Stimulated activated CD4-positive, alpha-beta T cell treated with anti-CD3 and anti-CD28 coated beads, Interleukin-2, amount 100 ng/mL, for 4 hours (primary cell): ENCODE results near the gene ACTL8.

Experiments used
- DNase-seq: peaks from one replicate; pipeline ENCODE4 v3.0.0-alpha.2; 2020; ENCODE audit warnings: low read depth

ACTL8 gene, protein sequence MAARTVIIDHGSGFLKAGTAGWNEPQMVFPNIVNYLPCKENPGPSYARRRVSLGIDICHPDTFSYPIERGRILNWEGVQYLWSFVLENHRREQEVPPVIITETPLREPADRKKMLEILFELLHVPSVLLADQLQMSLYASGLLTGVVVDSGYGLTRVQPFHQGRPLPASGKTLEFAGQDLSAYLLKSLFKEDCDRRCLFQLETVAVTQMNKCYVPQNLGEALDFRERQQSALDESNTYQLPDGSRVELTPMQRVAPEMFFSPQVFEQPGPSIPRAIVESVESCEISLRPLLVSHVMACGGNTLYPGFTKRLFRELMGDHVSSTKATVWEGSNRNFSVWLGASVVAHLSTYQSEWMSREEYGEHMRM

DNA sequence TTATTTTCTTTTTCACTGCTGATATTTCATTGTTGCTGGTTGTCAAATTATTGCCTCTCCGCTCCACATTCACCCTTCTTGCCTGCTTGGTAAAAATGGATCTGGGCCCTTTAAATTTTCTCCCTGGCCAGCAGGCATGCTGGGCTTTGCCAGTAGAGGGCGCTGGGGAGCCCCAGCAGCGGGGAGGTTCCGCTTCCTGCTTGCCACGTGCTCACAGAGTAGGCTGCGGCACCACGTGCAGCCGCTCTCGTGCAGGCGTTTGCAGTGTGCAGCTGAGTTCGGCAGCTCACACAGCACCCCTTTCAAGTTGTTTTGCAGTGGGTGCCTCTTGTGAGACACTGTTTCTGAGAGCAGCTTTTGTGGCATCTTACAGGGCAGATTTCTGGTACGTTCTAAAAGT is at the start of gene ACTL8:
TSS of gene ACTL8 (plus strand) at position 214 of the 400 bp plus-strand sequence. CDS start 67,676 bp downstream, outside the sequence.
- DNase-seq: no peak

DNA sequence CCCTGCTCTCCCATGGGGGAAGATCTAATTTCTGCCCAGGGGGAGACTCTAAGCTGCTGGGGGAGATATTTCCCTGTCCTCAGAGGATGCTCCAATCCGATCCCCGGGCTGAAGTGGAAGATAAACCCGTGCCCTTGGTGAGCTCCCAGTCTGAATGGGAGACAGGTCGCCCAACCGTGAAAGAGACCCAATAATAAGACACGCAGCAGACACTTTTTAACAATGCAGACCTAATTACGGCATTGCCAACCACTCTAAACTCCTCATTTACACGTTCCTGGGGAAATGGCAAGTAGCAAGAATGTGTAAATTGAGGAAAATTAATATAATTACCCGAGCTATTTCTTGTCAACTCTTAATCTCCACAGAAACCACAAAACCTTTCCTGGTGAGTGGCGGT is 48.7 kb upstream of the ACTL8 start:
- no peak for DNase-seq

DNA sequence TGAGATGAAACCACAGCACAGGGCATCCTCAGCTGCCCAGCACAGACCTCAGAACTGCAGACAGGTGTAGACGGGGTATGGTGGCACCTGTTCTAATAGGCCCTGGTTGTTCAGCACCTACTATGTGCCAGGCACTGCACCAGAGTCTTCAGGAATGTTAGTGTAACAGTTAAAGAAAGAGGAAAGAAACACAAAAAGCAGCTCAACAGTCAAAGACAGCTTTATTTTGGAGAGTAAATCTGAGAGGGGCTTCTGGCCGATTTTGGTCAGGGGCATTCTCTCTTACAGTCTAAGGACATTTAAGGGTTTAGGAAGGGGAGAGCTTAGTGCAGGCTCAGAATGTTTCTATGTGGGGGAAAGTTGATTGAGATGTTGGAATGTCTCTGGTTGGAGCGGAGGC is 45.2 kb upstream of the ACTL8 start:
- no peak for DNase-seq

DNA sequence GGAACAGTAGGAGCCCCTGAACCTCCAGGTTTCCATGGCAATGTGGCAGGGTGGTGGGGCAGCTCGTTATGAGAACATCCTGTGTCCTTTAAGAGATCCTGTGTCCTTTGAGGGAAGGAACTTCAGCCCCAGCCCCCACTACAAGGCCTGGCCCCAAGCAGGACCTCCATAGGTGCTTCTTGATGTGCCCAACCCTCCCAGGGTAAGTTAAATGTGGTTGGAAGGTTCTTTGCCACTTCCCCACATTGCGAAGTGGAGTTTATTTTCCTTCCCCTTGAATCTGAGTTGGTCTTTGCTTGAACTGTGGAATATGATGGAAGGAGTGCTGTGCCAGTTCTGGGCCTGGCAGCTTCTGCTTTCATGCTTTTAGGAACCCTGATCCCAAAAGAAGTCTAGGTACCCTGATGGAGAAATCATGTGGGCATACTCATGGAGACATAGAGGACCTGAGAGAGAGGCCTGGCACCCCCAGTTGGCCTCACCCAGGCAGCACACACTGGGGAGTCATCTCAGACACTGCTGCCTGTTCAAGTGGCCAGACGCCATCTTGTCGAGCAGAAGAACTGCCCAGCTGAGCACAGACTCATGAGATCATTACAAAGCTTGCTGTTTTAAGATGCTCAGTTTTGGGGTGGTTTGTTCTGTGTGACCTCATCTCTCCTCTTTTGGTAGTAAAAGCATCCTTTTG is 44.1 kb upstream of the ACTL8 start:
- DNase-seq: no peak

DNA sequence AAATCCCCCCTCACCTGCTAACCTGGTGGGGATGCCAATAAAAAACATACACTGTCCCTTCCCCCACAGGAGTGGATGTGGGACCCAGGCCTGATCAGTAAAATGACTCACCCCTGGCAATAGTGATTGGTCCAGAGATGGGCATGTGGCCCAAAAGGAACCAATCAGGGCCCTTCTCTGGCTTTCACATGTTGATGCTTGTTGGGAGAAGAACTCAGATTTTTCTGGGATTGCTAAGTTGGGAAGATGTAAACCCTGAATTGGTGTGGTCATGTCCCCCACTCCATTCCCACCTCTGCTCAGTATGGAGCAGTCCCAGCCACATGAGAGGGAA is 43.6 kb upstream of the ACTL8 start:
- DNase-seq: no peak

DNA sequence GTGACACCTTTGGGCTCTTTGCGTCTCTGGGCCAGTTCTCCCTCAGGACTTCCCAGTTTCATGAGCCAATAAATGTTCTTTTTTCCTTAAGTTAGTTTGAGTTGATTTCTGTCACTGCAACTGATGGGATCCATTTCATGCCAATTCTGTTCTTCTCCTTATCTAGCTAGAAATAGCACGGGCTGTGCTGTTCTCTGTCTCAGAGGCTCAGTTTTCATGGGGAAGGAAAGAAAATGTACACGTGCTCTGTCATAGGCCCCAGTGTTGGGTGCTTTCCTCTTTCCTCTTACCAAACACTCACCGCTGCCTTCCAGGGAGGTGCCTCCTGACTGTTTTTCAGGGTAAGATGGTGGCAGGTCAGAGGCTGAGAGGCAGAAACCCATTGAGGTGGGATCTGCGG is 43.2 kb upstream of the ACTL8 start:
- no peak for DNase-seq

DNA sequence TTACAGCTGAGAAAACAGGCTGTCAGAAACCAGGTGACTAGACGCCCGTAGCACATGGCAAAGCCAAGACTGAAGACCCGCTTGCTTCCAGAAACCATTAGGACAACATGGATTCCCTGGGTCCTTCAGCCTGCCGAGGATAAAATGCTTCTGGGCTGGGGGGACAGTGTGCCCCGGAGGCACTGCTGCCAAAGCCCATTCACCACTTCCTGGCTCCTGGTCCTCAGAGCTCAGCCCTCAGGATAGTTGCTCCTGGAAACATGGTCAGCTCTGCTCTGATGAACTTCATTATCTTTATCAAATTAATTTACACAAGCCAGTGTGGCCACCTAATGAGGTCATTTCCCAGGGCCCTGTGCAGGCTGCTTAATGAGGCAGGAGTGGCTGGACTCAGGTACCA is 41.1 kb upstream of the ACTL8 start:
- no peak for DNase-seq

DNA sequence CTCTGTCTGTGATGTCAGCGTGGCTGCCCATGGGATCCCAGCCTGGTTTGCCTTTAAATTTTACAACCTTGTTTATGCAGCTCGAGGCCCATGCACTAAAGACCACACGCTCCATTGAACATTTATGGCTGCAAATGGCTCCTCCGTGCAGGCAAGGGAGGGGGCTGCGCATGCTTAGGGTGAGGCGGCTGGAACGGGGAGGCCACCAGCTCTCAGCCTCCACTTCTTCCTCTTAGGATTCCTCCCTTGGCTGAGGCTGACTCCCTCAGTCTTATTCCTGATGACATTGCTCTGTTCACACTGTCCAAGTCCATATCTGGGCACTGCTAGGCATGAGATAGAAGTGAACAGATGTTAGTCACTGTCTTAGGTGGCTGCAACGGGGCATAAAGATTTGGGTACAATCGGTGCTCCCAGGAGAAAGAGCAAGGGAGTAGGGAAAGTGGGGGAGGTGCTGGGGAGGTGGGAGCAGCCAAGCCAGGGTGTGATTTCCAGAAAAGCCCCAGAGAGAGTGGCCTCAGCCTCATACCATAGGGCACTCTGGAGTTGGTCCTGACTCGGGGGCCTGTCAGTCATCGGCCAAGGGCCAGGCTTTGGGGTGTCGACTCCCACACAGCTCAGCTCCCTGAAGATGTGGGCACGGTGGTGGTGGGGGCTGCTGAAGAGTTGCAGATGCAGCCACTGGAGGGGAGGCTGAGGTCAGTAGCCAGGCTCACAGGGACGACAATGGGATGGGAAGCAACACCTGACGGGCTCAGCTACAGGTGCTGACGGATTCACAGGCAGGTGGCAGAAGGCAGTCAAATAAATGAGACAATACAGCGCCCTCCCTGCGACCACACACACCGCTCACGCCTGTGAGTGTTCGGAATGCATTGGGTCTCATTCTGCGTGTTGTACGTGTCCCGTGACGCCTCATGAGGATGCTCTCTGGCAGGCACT is 37.3 kb upstream of the ACTL8 start:
- no peak for DNase-seq

DNA sequence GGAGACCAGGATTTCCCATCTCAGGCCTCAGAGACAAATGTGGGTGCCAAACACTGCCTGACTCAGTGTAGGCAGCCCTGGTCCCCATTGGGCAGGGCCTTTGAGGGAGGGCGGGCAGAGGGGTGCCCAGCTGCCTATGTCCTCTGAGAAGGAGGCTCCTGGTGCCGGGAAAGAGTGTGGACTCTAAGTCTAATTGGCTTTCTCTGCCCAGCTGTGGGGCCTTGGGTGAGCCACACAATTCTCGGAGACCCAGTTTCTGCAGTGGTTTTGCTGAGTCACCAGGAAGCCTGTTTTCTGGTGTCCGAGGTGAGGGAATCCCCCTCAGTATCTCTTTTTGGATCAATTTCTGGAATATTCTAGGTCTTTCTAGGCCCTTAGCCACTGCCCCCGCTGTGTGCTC is 35.3 kb upstream of the ACTL8 start:
- no peak for DNase-seq

DNA sequence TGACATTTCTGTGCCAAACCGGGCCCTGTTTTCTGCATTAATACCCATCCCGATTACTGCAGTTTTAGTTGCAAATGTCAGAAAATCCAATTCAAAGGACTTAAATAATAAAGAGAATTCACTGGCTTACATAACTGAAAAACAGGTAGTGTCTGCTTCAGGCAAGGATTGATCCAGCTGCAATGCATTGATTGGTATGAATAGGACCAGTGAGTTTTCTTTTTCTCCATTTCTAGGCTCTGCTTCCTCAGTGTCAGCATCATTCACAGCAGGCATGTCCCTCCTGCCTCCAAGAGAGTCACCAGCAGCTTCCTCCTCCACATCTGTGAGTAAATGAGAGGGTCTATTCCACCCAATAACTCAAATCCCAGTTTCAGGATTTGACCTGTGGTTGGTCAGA is 33.7 kb upstream of the ACTL8 start:
- no peak for DNase-seq

DNA sequence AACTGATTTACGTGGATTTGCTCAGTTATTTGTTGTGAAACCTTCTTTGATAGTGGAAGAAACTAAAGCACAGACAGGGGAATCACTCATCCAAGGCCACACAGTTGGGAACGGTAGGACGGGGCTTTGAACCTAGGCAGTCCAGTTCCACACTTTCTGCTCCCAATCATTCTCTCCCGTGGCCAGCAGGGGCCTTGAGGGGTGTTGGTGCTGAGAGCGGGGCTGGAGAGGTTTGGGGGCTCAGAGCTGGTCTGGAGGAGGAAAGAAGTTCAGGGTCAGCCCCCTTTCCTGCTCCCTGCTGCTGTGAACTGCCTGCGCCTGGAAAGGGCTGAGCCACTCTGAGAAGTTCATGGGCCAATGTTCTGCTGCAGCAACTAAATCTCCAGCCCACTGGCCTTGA is 31.4 kb upstream of the ACTL8 start:
- no peak for DNase-seq

DNA sequence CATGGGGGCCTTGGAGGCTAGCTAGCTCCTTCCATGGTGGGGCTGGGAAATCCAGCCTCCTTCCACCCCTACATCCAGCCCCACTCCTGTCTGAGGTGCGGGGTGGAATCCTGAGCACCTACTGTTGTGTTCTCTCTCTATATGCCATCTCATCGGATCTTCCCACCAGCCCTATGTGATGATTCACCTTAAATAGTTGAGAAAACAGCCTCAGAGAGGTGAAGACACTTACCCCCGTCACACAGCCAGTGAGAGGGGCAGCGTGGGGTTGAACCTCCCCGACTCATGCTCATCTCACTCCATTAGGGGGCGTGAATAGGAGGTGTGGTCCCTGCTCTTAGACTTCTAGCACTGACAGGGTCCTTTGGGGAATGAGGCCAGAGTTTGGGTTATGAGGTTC is 31.0 kb upstream of the ACTL8 start:
- no peak for DNase-seq

DNA sequence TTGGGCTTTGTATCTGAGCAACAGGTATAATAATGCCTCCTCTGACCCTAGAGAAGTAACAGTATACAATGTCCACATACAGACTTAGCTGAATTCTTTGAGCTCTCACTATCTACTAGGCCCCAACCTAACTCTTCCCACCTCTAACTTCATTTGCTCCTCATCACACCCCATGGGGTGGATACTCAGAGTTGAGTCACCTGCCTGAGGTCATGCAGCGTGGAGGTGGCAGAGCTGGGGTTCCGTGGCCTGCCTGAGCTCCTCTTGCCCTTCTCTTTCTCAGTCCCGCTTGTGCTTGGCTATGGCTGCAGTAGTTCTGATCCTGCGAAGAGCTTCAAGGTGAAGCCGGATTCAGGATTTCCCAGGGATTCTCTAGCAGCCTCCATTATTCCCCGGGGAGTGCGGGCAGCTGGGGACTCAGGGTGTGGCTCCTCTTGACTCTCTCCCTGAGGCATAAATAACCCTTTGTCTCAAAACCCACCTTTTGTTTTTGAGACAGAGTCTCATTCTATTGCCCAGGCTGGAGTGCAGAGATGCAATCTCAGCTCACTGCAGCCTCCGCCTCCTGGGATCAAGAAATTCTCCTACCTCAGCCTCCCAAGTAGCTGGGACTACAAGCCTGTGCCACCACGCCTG is 29.9 kb upstream of the ACTL8 start:
- no peak for DNase-seq

DNA sequence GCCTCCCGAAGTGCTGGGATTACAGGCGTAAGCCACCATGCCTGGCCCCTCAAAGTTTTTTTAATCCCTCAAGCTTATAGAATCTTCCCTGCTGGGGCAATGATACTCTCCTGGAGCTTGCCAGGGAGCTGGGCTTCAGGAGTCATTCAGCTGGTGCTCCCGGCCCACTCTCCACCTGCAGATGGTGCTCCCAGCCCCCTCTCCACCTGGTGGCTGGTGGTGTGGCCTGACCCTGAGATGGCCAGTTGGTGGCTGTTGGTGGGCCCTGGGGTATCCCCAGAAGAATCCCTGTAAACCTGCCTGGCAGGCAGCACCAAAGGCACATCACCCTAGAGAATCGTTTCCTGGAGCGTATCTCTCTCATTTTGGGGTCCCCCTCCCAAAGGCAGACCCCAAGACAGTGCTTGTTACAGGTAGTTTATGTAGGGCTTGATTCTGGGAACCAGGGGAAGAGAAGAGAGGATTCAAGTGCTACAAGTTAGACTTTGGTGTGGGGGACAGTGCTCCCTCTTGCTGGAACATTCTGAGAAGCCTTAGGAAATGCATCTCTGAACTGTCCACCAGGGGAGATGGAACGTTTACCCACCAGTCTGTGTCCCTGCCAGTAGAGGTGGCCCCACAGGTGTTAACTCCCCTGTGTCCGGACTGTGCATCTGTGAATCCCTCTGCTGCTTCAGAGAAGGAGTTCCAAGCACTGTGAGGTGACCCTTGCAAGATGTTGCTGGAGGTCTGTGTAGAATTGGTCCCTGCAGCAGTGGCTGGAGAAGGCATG is 29.1 kb upstream of the ACTL8 start:
- no peak for DNase-seq

DNA sequence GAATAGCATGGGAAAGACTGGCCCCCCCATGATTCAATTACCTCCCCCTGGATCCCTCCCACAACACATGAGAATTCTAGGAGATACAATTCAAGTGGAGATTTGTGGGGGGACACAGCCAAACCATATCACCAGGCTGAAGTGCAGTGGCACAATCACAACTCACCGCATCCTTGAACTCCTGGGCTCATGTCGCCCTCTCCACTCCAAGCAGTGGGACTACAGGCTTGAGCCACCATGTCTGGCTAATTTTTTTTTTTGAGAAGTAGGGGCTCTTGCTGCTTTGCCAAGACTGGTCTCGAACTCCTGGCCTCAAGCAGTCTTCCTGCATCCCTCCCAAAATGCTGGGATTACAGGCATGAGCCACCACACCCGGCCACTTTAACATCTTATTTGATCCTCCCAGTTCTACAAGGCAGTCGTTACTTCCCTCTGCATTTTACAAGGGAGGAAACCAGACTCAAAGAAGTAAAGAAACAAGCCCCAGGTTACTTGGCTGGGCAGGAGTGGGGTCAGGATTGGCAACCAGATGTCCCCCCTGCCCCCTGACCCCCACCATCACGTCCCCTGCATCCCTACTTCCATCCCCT is 26.9 kb upstream of the ACTL8 start:
- DNase-seq: no peak

DNA sequence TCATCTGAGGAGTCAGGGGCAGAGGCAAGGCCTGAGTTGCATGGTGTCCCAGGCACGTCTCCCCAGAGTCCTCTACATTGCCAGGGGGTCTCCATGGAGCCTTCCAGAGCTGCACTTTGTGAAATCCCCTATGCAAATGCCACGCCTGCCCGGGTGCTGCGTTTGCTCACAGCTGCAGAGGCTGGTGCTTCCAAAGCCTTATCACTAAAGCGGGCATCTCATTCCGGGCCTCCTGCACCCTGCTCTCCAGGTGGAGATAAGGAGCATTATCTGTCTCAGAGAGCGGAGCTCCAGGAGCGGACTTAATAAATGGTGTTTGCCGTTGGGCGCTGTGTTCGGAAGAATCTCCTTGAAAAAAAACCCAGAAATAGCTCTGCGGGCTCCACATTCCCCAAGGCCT is 25.9 kb upstream of the ACTL8 start:
- DNase-seq: no peak

DNA sequence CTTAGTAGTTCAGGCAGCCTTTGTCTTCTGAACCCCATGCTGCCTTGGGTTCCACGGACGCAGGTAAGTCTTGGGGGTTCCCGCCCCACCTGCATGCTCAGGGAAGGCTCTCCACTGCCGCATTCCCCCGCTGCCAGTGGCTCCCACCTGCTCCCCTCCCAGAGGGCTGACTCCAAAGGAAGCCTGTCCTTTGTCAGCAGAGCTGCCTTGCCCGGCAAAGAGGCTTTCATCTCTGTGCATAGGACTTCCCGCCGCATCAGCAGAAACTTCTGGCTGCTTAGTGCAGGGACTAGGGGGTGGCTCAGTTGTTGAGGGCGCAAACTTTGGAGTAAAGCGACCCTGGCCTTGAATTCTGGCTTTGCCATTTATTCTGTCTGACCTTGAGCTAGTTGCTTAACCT is 25.2 kb upstream of the ACTL8 start:
- no peak for DNase-seq

DNA sequence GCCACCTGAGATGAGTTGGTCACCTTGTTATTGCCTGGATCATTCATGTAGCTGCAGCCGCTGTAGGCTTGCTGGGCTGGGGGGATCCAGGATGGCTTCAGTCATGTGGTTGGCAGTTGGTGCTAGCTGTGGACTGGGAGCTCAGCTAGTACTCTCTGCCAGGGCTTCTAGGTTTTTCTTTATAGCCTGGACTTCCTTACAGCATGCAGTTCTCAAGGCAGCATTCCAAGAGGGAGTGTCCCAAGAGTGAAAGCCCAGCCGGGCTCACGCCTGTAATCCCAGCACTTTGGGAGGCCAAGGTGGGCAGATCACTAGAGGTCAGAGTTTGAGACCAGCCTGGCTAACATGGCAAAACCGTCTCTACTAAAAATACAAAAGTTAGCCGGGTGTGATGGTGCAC is 23.7 kb upstream of the ACTL8 start:
- no peak for DNase-seq

DNA sequence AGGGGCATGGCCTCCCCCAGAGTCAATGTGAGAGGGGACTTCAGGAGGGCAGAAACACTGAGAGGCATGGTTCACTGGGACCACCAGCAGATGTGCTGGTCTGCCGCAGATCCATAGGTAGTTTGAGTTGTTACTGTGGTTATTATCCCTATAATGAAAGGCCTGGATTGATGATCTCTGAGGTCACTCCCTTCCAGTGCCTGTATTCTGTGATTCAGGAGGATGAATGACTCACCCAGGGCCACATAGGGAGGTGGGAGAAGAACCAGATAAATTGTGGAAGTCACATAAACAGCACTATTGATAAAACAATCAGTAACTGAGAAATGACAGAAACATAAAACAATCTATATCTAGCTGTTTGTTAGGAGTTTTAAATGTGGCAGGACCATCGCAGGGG is 22.7 kb upstream of the ACTL8 start:
- DNase-seq: no peak

DNA sequence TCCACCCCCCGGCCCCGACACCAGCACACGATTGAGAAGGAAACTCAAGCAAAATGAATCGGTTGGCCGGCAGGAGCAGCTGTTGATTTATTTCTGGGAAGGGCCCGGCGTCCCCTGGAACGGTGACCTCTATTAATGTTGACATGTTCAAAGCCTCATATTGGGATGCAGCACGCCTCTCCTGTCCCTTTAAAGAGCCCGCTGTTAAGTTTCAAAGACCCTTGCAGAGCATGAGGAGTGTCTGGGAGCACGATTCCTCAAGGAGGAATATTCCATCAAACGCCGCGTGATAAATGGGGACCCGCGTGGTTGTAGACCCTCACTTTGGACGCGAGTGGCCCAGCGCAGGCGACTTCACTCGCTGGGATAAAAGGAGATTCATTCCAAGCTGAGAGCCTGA is 21.5 kb upstream of the ACTL8 start:
- DNase-seq: no peak

DNA sequence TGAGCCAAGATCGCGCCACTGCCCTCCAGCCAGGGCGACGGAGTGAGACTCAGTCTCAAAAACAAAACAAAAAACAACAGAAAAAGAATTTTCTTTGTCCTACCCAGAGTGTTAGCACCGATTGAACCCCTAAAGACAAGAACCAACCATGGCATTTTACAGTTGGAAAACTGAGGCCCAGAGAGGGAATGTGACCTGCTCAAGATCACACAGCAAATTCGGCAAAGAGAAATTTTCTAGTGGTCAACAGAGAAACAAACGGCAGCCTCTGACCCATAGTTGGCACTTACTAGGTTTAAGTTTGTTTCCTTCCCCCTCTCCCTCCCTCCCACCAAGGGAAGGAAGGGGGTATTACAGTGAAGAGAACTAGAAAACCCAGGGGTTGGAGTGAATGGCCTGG is 20.5 kb upstream of the ACTL8 start:
- DNase-seq: no peak
